GM19238 (cell line): ENCODE measurements around the gene PKNOX2.

Experiments
- DNase-seq: peaks from one replicate; pipeline ENCODE4 v3.0.0; 2011; ENCODE audit warnings: low spot score; ENCODE audit not compliant: insufficient read length

PKNOX2 gene

DNA sequence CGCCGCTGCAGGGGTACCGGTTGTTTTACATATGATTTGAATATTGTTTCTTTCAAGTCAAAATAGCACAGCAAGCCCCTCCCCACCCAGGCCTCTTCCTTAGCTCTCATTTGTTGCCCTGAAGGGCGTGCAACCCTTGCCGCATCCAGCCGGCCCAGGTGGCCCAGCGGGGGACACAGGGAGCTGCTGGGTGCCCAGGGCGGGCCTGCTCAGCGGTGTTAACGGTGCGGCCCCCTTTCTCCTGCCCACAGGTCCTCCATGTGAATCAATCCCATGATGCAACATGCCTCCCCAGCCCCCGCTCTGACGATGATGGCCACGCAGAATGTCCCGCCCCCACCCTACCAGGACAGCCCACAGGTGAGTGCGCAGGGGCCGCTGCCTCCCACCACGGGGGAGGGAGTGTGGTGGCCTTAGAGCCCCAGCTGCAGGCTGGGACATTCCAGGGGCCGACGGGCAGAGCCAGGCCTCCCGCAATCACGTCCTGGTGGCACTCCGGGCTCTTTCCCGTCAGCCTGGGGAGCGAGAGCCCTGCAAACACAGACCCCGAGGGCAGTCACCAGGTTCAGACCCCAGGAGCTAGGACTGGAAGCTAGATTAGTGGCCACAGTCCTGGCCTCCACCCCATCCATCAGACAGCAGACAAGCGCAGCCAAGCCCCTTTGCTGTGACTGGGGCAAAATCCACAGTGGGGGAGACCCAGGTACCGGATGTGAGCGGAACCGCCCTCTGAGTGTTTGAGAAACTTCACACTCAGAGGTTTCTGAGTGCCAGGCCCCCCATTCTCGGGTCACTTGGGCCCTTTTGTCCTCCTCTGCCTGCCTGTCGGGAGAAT, 186.7 kb downstream of the PKNOX2 start:
- DNase-seq = no peak

DNA sequence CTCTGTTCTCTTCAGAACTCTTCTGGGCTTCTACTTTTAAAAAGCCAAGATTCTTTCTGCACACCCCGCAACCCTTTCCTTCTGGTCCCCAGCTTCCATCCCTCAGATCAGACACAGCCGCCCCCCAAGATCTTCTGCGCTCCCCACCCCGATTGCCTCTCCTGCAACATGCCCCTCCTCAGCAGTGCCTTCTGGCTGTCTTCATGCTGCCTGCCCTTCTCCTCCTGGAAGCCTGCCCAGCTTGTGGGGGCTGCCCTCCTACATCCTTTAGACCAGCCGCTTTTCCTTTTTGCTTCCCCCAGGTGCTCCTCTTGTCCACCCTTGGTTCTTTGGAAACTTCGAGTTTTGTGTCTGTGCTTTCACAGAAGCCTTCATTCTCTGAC, 187.3 kb downstream of the PKNOX2 start:
- no peak for DNase-seq

GRCh38 chr11:125356797-125357196, 192.2 kb downstream of the PKNOX2 start:
- DNase-seq = no peak

- DNase-seq = no peak
Measured at GRCh38 chr11:125357551-125357950, 193.0 kb downstream of the PKNOX2 start.

DNA sequence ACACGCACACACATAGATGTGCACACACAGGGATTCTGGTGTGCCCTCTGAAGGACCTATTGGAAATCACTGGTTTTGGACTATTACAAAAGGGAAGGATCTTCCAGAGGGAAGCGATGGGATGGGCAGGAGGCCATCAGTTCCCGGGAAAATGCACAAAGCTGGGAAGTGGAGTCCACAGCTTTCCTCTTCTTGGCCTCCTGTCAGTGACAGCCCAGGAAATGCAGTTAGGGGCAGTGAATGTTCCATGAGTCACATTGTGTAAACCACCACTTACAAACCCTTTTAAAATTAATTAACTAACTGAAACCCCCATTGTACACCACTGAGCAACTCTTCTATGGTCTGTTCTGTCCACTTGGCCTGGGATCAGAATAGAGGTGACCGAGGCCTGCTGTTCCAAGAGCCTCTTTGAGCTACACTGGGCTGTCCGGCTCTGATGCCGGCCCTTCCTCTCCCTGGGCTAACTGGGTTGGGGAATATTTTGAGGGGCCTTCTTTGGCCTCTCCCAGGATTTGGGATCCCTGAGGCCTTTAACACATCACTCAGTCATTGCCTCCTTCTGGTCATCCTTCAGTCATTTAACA, 193.8 kb downstream of the PKNOX2 start:
- no peak for DNase-seq

- no peak for DNase-seq
Measured at GRCh38 chr11:125359130-125359529, 194.6 kb downstream of the PKNOX2 start.

GRCh38 chr11:125360066-125360465, 195.5 kb downstream of the PKNOX2 start:
- DNase-seq = no peak

DNA sequence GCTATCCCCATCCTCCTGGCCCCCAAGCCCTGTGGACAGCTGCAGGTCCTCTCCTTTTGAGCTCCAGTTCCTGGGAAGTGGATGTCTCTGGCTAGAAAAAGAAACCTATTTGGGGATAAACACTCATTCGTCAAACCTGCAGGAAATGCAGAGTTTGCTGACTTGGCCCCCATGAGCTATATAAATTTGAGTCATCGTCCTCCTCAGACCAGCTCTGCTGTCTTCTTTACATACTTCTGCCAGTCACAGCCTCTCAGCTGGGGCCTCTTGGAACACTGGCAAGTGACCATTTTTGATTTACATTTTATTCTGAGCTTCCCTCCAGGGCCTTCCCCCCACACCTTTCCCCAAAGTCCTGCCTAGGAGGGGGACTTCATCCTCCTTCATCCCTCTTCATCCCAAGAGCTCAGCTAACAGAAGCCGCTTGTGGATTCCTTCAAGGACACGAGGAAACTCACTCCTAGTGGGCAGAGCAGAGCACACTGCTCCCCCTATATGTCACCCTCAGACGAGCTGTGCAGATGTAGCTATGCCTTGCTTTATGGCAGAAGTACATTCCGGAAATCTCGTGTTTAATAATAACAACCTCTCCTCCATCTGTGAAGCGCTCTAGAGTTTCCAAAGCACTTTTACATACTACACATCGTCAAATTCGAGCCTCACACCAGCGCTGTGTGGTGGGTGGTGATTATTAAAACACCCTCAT, 199.7 kb downstream of the PKNOX2 start:
- no peak for DNase-seq

- DNase-seq = no peak
Measured at GRCh38 chr11:125365196-125365931, 200.8 kb downstream of the PKNOX2 start.

DNA sequence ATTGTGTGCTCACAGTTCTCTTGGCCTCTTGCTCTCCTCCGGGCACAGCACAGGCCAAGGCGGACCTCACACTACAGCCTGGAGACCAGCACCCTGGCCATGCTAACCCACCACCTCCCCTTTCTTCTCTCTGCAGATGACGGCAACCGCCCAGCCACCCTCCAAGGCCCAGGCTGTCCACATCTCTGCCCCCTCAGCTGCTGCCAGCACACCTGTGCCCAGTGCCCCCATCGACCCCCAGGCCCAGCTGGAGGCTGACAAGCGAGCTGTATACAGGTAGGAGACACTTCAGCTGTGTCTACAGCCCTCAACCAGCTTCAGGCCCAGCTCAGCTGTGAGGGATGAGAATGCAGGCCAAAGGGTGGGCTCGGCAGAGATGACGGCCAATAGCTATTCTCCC, 203.2 kb downstream of the PKNOX2 start:
- DNase-seq = no peak

DNA sequence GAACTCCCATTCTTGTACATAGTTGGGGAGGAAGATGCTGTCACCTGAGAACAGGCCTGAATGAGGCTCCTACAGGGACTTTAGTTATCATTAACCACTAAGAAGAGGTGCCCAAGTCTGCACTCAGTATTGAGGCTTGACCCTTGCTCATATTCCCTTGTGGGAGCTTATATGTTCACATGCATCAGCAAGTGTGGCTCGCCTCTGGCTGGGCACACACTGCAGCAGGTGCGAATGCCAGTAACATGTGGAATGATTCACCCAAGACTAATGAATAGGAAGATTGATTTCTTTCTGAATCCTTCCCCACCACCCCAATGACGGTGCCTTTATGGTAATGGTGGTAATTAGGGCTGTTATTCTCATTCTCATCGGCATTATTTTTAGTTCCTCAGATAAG, 204.2 kb downstream of the PKNOX2 start:
- no peak for DNase-seq

- DNase-seq = no peak
Measured at GRCh38 chr11:125369808-125370207, 205.3 kb downstream of the PKNOX2 start.

DNA sequence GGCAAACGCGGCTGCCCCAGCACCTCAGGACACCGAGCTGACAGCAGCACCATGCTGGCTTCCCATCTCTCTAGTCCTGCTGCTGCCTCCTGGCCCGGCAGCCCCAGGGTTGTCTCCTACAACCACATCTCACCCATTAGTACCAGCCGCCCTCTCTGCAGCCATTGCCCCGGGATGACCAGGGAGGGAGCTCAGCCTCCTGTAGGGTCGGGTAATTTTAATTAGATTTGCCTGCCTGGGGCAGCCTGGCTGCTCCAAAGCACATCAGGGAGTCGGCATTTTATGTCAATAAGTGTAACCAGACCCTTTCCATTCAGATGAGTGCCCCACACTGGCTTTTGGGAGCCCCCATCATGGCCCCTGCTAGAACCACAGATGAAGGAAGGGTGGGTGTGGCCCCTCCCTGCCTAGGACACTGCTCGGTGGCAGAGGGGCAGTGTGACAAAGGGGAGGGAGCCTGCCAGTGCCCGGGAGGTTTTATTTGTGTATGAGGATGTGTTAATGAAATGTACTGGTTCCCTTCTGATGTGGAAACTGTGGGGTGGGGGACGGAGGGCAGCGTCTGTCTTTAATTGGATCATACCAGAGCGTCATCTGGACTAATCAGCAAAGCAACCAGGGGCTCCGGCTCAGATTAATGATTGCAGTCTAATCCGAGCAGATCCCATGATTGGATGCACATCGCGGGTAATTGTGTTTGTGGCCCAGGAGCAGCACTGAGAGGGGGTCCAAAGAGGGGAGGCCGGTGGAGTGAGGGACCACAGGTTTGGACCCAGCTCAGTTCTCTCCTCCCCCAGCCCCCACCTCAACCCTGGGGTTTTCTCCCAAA, 206.2 kb downstream of the PKNOX2 start:
- DNase-seq = no peak

DNA sequence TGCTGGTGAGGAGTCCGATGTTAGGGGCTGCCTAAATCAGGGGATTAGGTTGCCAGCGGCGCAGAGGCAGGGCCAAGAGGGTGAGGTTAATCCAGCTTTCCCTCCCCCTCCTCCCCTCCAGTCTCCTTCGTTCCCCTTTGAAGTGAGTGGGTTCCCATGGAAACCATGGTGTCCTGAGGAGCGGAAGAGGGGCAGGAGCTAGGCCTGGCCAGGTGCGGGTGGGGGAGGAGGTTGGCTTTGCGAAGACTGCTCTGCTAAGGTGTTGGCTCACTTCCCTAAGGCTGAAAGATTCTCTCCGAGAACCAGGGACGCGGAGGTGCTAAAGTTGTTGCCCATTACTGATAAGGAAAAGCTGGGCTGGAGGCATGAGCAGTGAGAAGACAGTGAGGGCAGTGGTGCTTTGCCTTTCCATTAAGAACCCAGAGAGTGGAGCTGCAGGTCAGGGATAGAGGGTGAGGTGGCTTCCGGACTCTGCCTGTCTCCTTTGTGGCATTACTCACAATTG, 206.9 kb downstream of the PKNOX2 start:
- no peak for DNase-seq

- DNase-seq = no peak
Measured at GRCh38 chr11:125372088-125372487, 207.5 kb downstream of the PKNOX2 start.

DNA sequence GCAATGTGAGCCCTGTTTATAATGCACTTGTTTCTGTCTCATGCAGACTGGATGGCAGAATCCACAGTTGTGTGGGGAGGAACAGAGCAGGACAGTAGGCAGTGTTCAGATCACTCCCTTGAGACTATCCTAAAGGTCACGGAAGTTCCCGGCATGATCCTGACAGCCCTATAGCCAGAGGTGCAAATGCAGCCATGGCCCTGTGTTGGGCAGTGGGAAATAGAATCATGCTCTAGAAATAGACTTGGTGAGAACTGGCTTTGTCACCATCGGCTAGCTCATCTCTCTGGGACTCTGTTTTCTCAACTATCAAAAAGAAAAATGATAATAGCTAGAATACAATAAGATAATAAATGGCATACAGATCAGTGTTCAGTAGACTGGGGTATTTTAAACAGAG, 208.4 kb downstream of the PKNOX2 start:
- no peak for DNase-seq

GRCh38 chr11:125373426-125374391, 209.2 kb downstream of the PKNOX2 start:
- DNase-seq = no peak

GRCh38 chr11:125374398-125374797, 209.8 kb downstream of the PKNOX2 start:
- no peak for DNase-seq

GRCh38 chr11:125375146-125375545, 210.6 kb downstream of the PKNOX2 start:
- DNase-seq = no peak

GRCh38 chr11:125376117-125376516, 211.6 kb downstream of the PKNOX2 start:
- DNase-seq = no peak
